AG04449 (cell line): ENCODE data around the gene PARD3B.

Source experiments
- CTCF ChIA-PET: fragments of 350-600 bp; formaldehyde crosslinking; extraction: SDS; loops from one replicate; lab custom pipeline; 2021; ENCODE audit warnings: antibody characterized with exemption; lab: Yijun Ruan, JAX
- POLR2A ChIA-PET: fragments of 400-600, 350-600 bp; formaldehyde crosslinking; extraction: SDS; loops from one replicate; lab custom pipeline; 2020; ENCODE audit warnings: antibody characterized with exemption, inconsistent platforms; lab: Yijun Ruan, JAX
- DNase-seq: peaks from one replicate; pipeline ENCODE4 v3.0.0-alpha.2; 2010; ENCODE audit warnings: low read depth, low spot score
- H3K4me3 ChIP-seq: 2 replicates; pipeline ENCODE4 v1.5.1; 2011; ENCODE audit warnings: low read depth, mild to moderate bottlenecking, control low read depth, low read length
- TF ChIP-seq, protein P1 (sequence below): IDR thresholded peaks from one replicate; pipeline ENCODE4 v1.5.1; 2011; ENCODE audit warnings: mild to moderate bottlenecking, moderate library complexity, low read length, control low read depth, inconsistent platforms; ENCODE audit not compliant: insufficient read depth; ENCODE audit errors: missing control alignments

PARD3B gene

DNA sequence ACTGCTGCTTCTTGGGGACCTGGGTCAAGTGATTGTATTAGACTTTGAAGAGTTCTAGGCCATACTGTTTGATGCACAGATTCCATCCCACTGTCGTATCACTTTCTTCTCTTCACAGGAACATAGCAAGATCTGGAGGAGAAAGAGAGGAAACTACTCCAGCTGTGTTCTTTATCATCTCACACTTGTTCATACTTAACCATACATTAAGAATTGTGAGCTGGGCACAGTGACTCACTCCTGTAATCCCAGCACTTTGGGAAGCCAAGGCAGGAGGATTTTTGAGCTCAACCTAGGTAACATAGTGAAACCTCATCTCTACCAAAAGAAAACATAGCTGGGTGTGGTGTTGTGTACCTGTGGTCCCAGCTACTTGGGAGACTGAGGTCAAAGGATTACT, 111.7 kb downstream of the PARD3B start:
- ChIA-PET POLR2A (no interaction called here), CTCF (no interaction called here)
- H3K4me3 ChIP-seq = no peak overlapping the region
- no peak for DNase-seq
- TF ChIP-seq, protein P1, sequence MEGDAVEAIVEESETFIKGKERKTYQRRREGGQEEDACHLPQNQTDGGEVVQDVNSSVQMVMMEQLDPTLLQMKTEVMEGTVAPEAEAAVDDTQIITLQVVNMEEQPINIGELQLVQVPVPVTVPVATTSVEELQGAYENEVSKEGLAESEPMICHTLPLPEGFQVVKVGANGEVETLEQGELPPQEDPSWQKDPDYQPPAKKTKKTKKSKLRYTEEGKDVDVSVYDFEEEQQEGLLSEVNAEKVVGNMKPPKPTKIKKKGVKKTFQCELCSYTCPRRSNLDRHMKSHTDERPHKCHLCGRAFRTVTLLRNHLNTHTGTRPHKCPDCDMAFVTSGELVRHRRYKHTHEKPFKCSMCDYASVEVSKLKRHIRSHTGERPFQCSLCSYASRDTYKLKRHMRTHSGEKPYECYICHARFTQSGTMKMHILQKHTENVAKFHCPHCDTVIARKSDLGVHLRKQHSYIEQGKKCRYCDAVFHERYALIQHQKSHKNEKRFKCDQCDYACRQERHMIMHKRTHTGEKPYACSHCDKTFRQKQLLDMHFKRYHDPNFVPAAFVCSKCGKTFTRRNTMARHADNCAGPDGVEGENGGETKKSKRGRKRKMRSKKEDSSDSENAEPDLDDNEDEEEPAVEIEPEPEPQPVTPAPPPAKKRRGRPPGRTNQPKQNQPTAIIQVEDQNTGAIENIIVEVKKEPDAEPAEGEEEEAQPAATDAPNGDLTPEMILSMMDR = no peak

DNA sequence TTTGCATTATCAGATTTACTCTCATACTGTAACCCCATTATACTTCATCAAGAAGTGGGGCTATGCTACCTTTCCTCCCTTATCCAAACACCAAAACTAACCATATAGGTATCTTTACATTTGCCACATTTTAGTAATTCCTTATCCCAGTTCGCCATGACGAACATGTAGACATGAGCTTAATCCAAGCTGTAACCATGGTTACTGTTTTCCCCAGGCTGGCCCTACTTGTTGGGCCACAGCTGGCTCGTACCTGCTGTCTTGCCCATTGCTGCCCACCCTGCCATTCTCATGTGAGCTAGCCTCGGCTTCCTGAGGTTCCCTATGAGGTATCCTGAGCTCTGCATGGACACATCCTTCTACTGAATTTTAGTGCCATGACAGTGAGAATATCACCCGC, 117.7 kb downstream of the PARD3B start:
- ChIA-PET POLR2A (no interaction called here), CTCF (interaction anchor here (0.6 kb wide), 1 partner anchor 308 kb away, joined by 3 read pairs; no protein-coding TSS in a partner anchor)

DNA sequence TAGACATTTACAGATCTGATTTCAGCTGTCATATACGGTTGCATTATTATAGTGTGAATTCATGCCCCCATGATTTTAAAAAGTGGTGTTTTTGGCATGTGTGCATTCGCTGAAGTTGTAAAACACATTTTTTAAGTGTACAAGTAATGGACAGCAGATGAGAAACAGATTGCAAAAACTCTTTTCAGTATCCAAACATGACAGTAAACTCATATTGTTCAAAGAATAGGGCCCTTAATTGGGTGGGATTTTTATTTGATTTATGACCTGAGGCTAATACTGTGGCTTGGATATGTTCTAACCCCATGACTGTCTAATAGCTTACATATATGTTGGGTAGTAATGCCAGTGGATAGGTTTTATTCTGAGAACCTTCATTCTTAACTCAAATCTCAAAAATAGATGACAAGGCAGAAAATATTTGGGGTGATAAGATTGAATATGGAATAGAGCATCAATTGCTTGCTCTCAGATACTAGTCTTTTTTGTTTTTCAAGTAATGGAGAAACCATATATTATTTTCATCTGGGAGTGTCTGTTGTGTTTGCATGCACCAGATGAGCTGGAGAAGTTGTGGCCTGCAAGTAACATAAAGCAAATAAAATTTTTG, 118.6 kb downstream of the PARD3B start:
- ChIA-PET CTCF (interaction anchor here (1.2 kb wide), 1 partner anchor 338 kb away, joined by 3 read pairs; no protein-coding TSS in a partner anchor), POLR2A (interaction anchor here (1.0 kb wide), 1 partner anchor 1019 kb away, joined by 5 read pairs; the partner anchor contains the start of gene NRP2)
- H3K4me3 ChIP-seq = no peak overlapping the region
- DNase-seq = no peak
- TF ChIP-seq, protein P1 = no peak

More for the DNA sequence above, 117.7 kb downstream of the PARD3B start:
- no peak overlapping the region for H3K4me3 ChIP-seq
- TF ChIP-seq, protein P1 = no peak
- no peak for DNase-seq

DNA sequence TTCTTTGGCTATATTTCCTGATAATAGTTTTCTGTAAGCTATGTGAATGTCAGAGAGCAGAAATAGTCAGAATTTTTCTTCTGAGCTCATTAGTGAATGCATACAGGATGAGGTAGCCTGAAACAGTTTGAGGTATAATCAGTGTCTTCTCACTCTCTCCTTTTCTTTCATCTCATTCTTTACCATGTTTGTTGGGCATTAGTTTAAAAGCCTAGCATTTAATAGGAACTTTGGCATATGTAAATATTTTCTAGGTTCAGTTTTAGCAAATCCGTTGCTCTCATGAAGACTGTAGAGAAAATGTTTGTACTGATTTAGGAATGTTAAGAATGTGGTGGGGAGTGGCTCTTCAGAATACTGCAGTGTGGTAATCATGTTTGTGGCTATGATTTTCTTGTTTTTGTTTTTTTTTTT, 119.4 kb downstream of the PARD3B start:
- no peak for DNase-seq
- TF ChIP-seq, protein P1 = no peak
- no peak overlapping the region for H3K4me3 ChIP-seq
- ChIA-PET CTCF (interaction anchor here (1.2 to 1.4 kb wide), 2 partner anchors 10 to 339 kb away, joined by 3 to 4 read pairs; no protein-coding TSS in a partner anchor), POLR2A (interaction anchor here (1.0 kb wide), 1 partner anchor 1018 kb away, joined by 5 read pairs; the partner anchor contains the start of gene NRP2)

DNA sequence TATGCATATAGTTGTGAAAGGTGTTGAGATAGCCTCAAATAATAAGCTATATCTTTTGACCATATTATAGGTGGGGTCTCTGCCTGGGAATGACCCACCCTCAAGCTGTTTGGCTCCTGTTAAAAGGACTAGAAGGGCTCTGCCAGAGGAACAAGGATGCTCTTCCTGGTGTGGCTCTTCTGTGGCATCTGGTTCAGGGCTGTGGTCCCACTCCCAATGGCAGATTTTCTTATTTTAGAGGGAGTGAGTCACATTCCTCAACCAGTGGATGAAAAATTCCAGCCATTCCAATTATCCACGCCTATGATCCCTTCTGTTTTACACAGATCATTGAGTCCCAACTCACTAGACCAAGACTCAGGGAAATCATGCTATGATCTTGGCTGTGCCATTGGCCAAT, 119.9 kb downstream of the PARD3B start:
- no peak overlapping the region for H3K4me3 ChIP-seq
- ChIA-PET CTCF (interaction anchor here (1.4 kb wide), 1 partner anchor 9 kb away, joined by 4 read pairs; no protein-coding TSS in a partner anchor), POLR2A (interaction anchor here (1.0 kb wide), 1 partner anchor 1017 kb away, joined by 5 read pairs; the partner anchor contains the start of gene NRP2)
- TF ChIP-seq, protein P1 = no peak
- no peak for DNase-seq

DNA sequence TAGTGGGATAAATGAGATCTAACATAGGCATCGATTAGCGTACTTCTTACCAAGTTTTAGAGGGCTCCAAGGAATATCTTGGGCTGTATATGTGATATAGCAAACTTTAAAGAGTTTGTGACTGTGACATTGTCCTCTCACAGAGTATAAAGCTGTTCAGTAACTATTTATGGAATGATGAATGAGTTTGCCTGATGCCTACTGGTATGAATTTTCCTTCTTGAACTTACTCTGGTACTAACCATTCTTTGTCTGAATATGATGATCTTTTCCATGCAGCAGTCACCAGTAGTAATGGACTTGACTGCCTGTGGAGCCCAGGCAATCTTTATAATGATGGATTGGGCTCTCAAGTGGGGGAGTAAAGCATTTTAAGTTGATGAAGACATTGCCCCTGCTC, 120.5 kb downstream of the PARD3B start:
- TF ChIP-seq, protein P1 = no peak
- H3K4me3 ChIP-seq = no peak overlapping the region
- POLR2A ChIA-PET = no interaction called here
- CTCF ChIA-PET = interaction anchor here (1.4 kb wide), 1 partner anchor 9 kb away, joined by 4 read pairs; no protein-coding TSS in a partner anchor
- no peak for DNase-seq
